ENCODE data around the gene GALE. TPM values are rescaled to one million over a fixed set of nuclear protein-coding genes. Genes with fewer than 3 reads are reported as not detected.

Gene GALE
- total RNA-seq, 1 donor from 2014 or later, result 33.9 TPM

GRCh38 chr1:23801876-23802275, 1.3 kb upstream of the GALE start:
- no peak overlapping the region for H3K27ac Mint-ChIP-seq (ENCODE audit: unreplicated experiment)
- no peak for TF ChIP-seq CTCF (IDR thresholded peaks at IDR 0.05; ENCODE audit: unreplicated experiment)
- DNase-seq (ENCODE audit: low spot score), result no peak

GRCh38 chr1:23801338-23801748, 789 bp upstream of the GALE start:
- no peak for TF ChIP-seq CTCF (IDR thresholded peaks at IDR 0.05; ENCODE audit: unreplicated experiment)
- Mint-ChIP-seq H3K27ac (ENCODE audit: unreplicated experiment) (peak overlapping the region; percentile 24), H3K9me3 (ENCODE audit: unreplicated experiment) (no peaks in the 10 kb centered on the region), H3K27me3 (ENCODE audit: unreplicated experiment) (peaks cover 5% of the 10 kb centered on the region), H3K36me3 (ENCODE audit: low read depth, unreplicated experiment) (peaks cover 5% of the 10 kb centered on the region), H3K4me3 (ENCODE audit: unreplicated experiment) (peak overlapping the region; percentile 86), H3K4me1 (ENCODE audit: unreplicated experiment) (peaks cover 5% of the 10 kb centered on the region)
- no peak for DNase-seq (ENCODE audit: low spot score)

More at GRCh38 chr1:23801876-23802275, 1.3 kb upstream of the GALE start:
- no peaks in the 10 kb centered on the region for H3K9me3 Mint-ChIP-seq (ENCODE audit: unreplicated experiment)
- H3K4me1 Mint-ChIP-seq (ENCODE audit: unreplicated experiment), result peaks cover 9% of the 10 kb centered on the region
- peaks cover 6% of the 10 kb centered on the region for H3K27me3 Mint-ChIP-seq (ENCODE audit: unreplicated experiment)
- H3K36me3 Mint-ChIP-seq (ENCODE audit: low read depth, unreplicated experiment), result peaks cover 11% of the 10 kb centered on the region
- no peak overlapping the region for H3K4me3 Mint-ChIP-seq (ENCODE audit: unreplicated experiment)

- peak overlapping the region; percentile 94 for H3K4me3 Mint-ChIP-seq (ENCODE audit: unreplicated experiment)
Measured at GRCh38 chr1:23799570-23800399, 769 bp downstream of the GALE start.

GRCh38 chr1:23799255-23799569, 1.3 kb downstream of the GALE start:
- Mint-ChIP-seq H3K27ac (ENCODE audit: unreplicated experiment) (no peak overlapping the region), H3K36me3 (ENCODE audit: low read depth, unreplicated experiment) (peaks cover 4% of the 10 kb centered on the region), H3K4me3 (ENCODE audit: unreplicated experiment) (peak overlapping the region; percentile 94), H3K9me3 (ENCODE audit: unreplicated experiment) (no peaks in the 10 kb centered on the region), H3K4me1 (ENCODE audit: unreplicated experiment) (peaks cover 5% of the 10 kb centered on the region), H3K27me3 (ENCODE audit: unreplicated experiment) (peaks cover 5% of the 10 kb centered on the region)
- DNase-seq (ENCODE audit: low spot score), result no peak
- no peak for TF ChIP-seq CTCF (IDR thresholded peaks at IDR 0.05; ENCODE audit: unreplicated experiment)

More at GRCh38 chr1:23799570-23800399, 769 bp downstream of the GALE start:
- peaks cover 5% of the 10 kb centered on the region for H3K27me3 Mint-ChIP-seq (ENCODE audit: unreplicated experiment)
- peak overlapping the region; percentile 94 for H3K27ac Mint-ChIP-seq (ENCODE audit: unreplicated experiment)
- no peak for TF ChIP-seq CTCF (IDR thresholded peaks at IDR 0.05; ENCODE audit: unreplicated experiment)
- H3K4me1 Mint-ChIP-seq (ENCODE audit: unreplicated experiment), result peaks cover 5% of the 10 kb centered on the region
- peaks cover 4% of the 10 kb centered on the region for H3K36me3 Mint-ChIP-seq (ENCODE audit: low read depth, unreplicated experiment)
- DNase-seq (ENCODE audit: low spot score), result peak; percentile 49
- H3K9me3 Mint-ChIP-seq (ENCODE audit: unreplicated experiment), result no peaks in the 10 kb centered on the region

GRCh38 chr1:23798662-23799142, 1.9 kb downstream of the GALE start:
- Mint-ChIP-seq H3K4me1 (ENCODE audit: unreplicated experiment) (peaks cover 5% of the 10 kb centered on the region), H3K27me3 (ENCODE audit: unreplicated experiment) (peaks cover 5% of the 10 kb centered on the region), H3K27ac (ENCODE audit: unreplicated experiment) (peak overlapping the region; percentile 24), H3K36me3 (ENCODE audit: low read depth, unreplicated experiment) (peaks cover 4% of the 10 kb centered on the region), H3K4me3 (ENCODE audit: unreplicated experiment) (no peak overlapping the region), H3K9me3 (ENCODE audit: unreplicated experiment) (no peaks in the 10 kb centered on the region)
- DNase-seq (ENCODE audit: low spot score), result peak; percentile 31
- TF ChIP-seq CTCF (IDR thresholded peaks at IDR 0.05; ENCODE audit: unreplicated experiment), result no peak

Measured in endothelial cell (in vitro differentiated cells).